Breast epithelium (tissue), 4 donors: Measurements from ENCODE around the gene TBL1XR1. TPM values are rescaled to one million over a fixed set of nuclear protein-coding genes. Genes with fewer than 3 reads are reported as not detected.

ENCODE experiments used
- DNase-seq, 2 donors: peaks; one replicate each; pipeline ENCODE4 v3.0.0-alpha.2; 2019; ENCODE audit warnings: low spot score in 2 of 2
- H3K27ac ChIP-seq, 2 donors: fragments of 200-600 bp; sonication (generic) in 1 of 2; one replicate each; pipeline ENCODE4 v1.5.1; 2016 to 2019; ENCODE audit warnings: mild to moderate bottlenecking in 1 of 2
- H3K27me3 ChIP-seq, 2 donors: fragments of 200-600 bp; sonication (generic) in 1 of 2; one replicate each; pipeline versions ENCODE4 v1.5.1 to v1.6.0; 2017 to 2019; ENCODE audit warnings: control low read depth in 1 of 2, mild to moderate bottlenecking in 1 of 2
- H3K36me3 ChIP-seq: fragments of 200-600 bp; one replicate; pipeline ENCODE4 v1.5.1; 2019
- H3K4me1 ChIP-seq, 2 donors: fragments of 200-600 bp; sonication (generic); one replicate each; pipeline ENCODE4 v1.5.1; 2016 to 2019; ENCODE audit warnings: control low read depth in 1 of 2
- H3K4me3 ChIP-seq, 3 donors: fragments of 200-600 bp; sonication (generic); 1 replicate in 2 of 3; 2 replicates in 1 of 3; pipeline ENCODE4 v1.5.1; 2016 to 2019; ENCODE audit warnings: mild to moderate bottlenecking in 3 of 3, moderate library complexity in 2 of 3
- H3K9me3 ChIP-seq, 2 donors: fragments of 200-600 bp; sonication (generic) in 1 of 2; one replicate each; pipeline ENCODE4 v1.5.1; 2016 to 2019; ENCODE audit warnings: control low read depth in 1 of 2
- POLR2A ChIP-seq: fragments of 450-650 bp; IDR thresholded peaks from one replicate; pipeline ENCODE4 v1.6.1; 2016; ENCODE audit warnings: antibody characterized with exemption, mild to moderate bottlenecking, moderate library complexity
- POLR2AphosphoS5 ChIP-seq, 3 donors: sonication (generic); formaldehyde crosslinking; IDR thresholded peaks; one replicate each; pipeline ENCODE4 v1.6.1; 2017; ENCODE audit warnings: antibody characterized with exemption in 3 of 3
- intact Hi-C: fragments of 100-400 bp; cut with DNase I; formaldehyde crosslinking; loops from one replicate; pipeline ENCODE4 v1.15.1; 2023; ENCODE audit warnings: low total_unique reads
- total RNA-seq, 3 donors: library from RNA; depleted of rRNA; stranded (reverse); fragments of >200 nt; gene quantifications; one replicate each; pipeline ENCODE4 v1.1.0, GENCODE V29; 2016
- TF ChIP-seq, protein P1 (sequence below), 3 donors: fragments of 450-650 bp; IDR thresholded peaks; one replicate each; pipeline ENCODE4 v1.5.1; 2016 to 2017; ENCODE audit warnings: antibody characterized with exemption in 3 of 3, mild to moderate bottlenecking in 3 of 3, moderate library complexity in 3 of 3

TBL1XR1 gene
- total RNA-seq, 3 donors from 2014 or later, result 92.8 to 147 (median 111) TPM

DNA sequence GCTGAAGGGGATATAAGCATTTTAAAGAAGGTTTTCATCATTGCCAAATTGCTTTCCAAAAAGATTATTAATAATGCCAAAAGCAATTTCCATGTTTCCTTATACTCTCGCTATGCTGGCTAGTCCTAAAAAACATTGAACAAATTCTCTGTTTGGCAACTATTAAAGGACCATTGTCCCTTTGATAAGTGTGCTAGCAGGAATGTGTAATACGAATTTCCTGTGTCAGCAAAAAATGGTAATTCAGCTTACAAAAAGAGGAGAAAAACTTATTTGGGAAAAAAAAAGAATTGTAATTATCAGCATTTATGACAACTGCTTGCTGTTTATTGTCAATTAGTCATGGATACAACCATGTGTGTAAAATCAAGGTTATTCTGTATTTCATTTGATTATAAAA, 138.6 kb downstream of the TBL1XR1 start:
- DNase-seq, result no peak
- no peak overlapping the region for H3K27ac ChIP-seq
- TF ChIP-seq POLR2AphosphoS5 (IDR thresholded peaks at IDR 0.05) (no peak), POLR2A (no peak)
- TF ChIP-seq, protein P1, sequence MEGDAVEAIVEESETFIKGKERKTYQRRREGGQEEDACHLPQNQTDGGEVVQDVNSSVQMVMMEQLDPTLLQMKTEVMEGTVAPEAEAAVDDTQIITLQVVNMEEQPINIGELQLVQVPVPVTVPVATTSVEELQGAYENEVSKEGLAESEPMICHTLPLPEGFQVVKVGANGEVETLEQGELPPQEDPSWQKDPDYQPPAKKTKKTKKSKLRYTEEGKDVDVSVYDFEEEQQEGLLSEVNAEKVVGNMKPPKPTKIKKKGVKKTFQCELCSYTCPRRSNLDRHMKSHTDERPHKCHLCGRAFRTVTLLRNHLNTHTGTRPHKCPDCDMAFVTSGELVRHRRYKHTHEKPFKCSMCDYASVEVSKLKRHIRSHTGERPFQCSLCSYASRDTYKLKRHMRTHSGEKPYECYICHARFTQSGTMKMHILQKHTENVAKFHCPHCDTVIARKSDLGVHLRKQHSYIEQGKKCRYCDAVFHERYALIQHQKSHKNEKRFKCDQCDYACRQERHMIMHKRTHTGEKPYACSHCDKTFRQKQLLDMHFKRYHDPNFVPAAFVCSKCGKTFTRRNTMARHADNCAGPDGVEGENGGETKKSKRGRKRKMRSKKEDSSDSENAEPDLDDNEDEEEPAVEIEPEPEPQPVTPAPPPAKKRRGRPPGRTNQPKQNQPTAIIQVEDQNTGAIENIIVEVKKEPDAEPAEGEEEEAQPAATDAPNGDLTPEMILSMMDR (IDR thresholded peaks at IDR 0.05), result no peak
- no peaks in the 10 kb centered on the region for H3K27me3 ChIP-seq
- intact Hi-C loops, result no loop called here
- no peak overlapping the region for H3K4me3 ChIP-seq
- H3K4me1 ChIP-seq, result no peaks in the 10 kb centered on the region
- no peaks in the 10 kb centered on the region for H3K9me3 ChIP-seq
- no peaks in the 10 kb centered on the region for H3K36me3 ChIP-seq

DNA sequence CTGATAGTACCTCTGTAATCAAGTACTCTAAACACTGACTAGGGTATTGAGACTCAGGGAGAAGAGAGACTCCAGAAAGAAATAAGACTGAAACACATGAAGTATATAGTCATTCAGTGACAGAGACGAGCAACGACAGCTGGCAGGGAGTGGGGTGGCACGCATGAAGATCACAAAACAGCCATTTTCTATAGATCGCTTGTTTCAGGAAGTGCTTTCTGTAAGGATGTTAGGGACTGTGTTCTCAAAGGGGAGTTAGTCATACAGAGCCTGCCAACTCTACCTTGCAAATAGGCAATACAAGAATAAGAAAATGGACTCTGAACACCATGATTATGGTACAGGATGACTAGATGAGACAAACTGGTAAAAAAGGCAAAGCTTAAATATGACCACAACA, 139.5 kb downstream of the TBL1XR1 start:
- intact Hi-C loops, result no loop called here
- H3K4me3 ChIP-seq, result no peak overlapping the region
- no peaks in the 10 kb centered on the region for H3K27me3 ChIP-seq
- H3K9me3 ChIP-seq, result no peaks in the 10 kb centered on the region
- TF ChIP-seq, protein P1 (IDR thresholded peaks at IDR 0.05), result no peak
- no peak for TF ChIP-seq POLR2AphosphoS5 (IDR thresholded peaks at IDR 0.05)
- no peak for TF ChIP-seq POLR2A
- no peaks in the 10 kb centered on the region for H3K4me1 ChIP-seq
- no peaks in the 10 kb centered on the region for H3K36me3 ChIP-seq
- no peak for DNase-seq
- no peak overlapping the region for H3K27ac ChIP-seq

DNA sequence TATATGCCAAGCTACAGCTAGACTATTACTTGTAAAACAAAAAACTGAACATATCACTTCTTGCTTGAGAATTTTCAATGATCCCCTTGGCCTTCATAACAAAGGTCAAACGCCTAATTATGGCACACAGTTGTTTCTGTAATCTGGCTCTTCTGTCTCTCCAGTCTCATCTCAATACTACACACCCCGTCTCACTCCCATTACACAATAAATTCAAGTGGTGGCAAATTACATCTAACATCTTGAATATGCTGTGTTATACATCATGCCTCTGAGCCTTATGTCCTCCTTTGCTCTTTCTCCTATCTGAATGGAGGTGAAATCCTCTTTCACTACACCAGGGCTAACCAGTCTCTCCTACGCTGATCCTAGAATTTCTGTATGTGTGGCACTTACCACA, 140.4 kb downstream of the TBL1XR1 start:
- intact Hi-C loops, result no loop called here
- no peak for TF ChIP-seq POLR2AphosphoS5 (IDR thresholded peaks at IDR 0.05)
- DNase-seq, result no peak
- Histone ChIP-seq H3K4me3 (no peak overlapping the region), H3K36me3 (no peaks in the 10 kb centered on the region), H3K4me1 (no peaks in the 10 kb centered on the region), H3K27ac (no peak overlapping the region), H3K27me3 (no peaks in the 10 kb centered on the region), H3K9me3 (no peaks in the 10 kb centered on the region)

DNA sequence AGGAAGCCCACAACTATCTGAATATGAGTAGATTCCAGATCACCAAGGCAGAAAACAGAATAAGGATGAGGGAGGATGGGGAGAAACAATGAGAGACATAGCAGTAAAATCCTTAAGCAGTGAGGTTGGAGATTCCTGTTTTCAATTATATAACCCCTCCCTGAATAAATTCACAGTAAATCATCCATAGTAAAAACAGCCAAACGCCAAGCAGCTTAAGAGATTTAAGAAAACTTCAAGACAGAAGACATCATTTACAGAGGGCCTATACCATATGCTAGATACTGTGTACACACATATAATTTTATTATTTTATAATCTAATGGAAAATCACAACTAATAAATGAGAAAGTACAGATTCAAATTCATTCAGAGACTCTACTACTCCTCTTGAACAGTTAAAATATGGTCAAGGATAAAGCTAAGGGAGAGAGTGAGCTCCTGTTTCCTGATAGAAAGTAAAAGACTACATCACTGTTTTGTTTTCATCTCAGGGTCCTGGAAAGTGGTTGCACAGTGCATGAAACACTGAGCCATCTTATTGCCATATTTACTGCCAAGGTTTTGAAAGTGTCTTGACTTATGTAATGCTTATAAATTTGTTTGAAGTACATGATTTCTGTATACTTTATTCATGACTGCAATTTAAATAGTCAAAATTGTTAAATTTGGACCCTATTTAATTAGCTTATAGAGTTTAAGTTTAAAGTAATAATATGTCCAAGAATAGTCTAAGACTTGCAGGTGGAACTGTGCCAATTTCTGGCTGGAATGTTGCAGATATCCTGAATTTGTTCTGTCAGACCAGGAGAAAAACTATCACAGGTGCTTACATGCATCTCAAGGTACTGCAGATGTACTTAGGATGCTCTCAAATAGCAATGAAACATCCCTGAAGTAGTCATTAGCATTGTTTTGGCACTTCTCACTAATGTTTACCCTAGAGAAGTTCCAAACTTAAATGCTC, 141.4 kb downstream of the TBL1XR1 start:
- Histone ChIP-seq H3K36me3 (no peaks in the 10 kb centered on the region), H3K4me1 (no peaks in the 10 kb centered on the region), H3K4me3 (no peak overlapping the region), H3K27me3 (no peaks in the 10 kb centered on the region), H3K27ac (no peak overlapping the region), H3K9me3 (no peaks in the 10 kb centered on the region)
- intact Hi-C loops, result no loop called here
- DNase-seq, result no peak
- TF ChIP-seq, protein P1 (IDR thresholded peaks at IDR 0.05), result no peak
- TF ChIP-seq POLR2A, result no peak
- no peak for TF ChIP-seq POLR2AphosphoS5 (IDR thresholded peaks at IDR 0.05)

DNA sequence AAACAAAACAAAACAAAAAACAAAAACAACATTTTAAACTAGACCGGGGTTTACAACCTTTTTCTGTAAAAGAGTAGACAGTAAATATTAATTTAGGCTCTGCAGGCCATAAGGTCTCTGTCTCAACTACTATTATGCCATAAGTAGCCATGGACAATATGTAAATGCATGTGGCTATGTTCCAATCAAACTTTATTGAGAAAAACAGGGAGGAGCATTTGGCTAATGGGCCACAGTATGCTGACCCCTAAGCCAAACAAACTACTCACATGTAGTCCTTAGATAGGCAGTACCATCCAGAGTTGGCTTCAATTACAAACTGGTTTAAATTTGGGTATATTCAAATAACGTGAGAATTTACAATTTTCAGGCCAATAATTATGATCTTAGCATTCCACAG, 144.2 kb downstream of the TBL1XR1 start:
- Histone ChIP-seq H3K9me3 (no peaks in the 10 kb centered on the region), H3K36me3 (no peaks in the 10 kb centered on the region), H3K4me3 (no peak overlapping the region), H3K27me3 (no peaks in the 10 kb centered on the region), H3K4me1 (no peaks in the 10 kb centered on the region), H3K27ac (no peak overlapping the region)
- intact Hi-C loops, result no loop called here
- TF ChIP-seq POLR2A, result no peak
- no peak for TF ChIP-seq POLR2AphosphoS5 (IDR thresholded peaks at IDR 0.05)
- TF ChIP-seq, protein P1 (IDR thresholded peaks at IDR 0.05), result no peak
- DNase-seq, result no peak
